GM12878 (cell line): ENCODE data around the gene ADPRHL1. TPM values are rescaled to one million over a fixed set of nuclear protein-coding genes. Genes with fewer than 3 reads are reported as not detected.

Source experiments
- ATAC-seq: fragments of 200-7000 bp; cut with Tn5 transposase; 3 replicates; pipeline ENCODE4 v1.9.1; 2020; ENCODE audit warnings: mild to moderate bottlenecking, moderate library complexity
- BruUV-seq: library from RNA; stranded (reverse); fragments of 400-500 nt; replicated peaks from 2 replicates; lab custom pipeline; 2021; lab: Mats Ljungman, UMichigan
- CTCF ChIA-PET: fragments of 300-600 bp; sonication (Branson Sonifier 250); formaldehyde crosslinking; extraction: SDS; loops from one replicate; lab custom pipeline; 2021; ENCODE audit warnings: inconsistent platforms; lab: Yijun Ruan, JAX
- POLR2A ChIA-PET: fragments of 350-600 bp; formaldehyde crosslinking; extraction: SDS; loops from one replicate; lab custom pipeline; 2021; ENCODE audit warnings: inconsistent platforms; lab: Charles Lee
- RAD21 ChIA-PET: fragments of 300-600 bp; sonication (Branson Sonifier 250); formaldehyde crosslinking; loops from one replicate; lab custom pipeline; 2023; ENCODE audit warnings: antibody characterized with exemption; ENCODE audit not compliant: unreplicated experiment; lab: Charles Lee
- SMC1A ChIA-PET: fragments of 300-600 bp; sonication (Branson Sonifier 250); formaldehyde crosslinking; loops from one replicate; lab custom pipeline; 2023; ENCODE audit not compliant: unreplicated experiment, uncharacterized antibody; lab: Charles Lee
- DNase-seq: peaks from one replicate; pipeline ENCODE4 v3.0.0-alpha.2; 2011; ENCODE audit warnings: low read depth, low spot score
- FAIRE-seq: peaks from 3 replicates; lab custom pipeline; 2011; peaks lifted over from hg19 to GRCh38; lab: Jason Lieb, UNC
- H2AFZ ChIP-seq: 2 replicates; pipeline ENCODE4 v1.6.0; 2011; ENCODE audit warnings: low read depth, low read length, control low read depth; ENCODE audit not compliant: control insufficient read depth
- H3K27ac ChIP-seq: 2 replicates; pipeline ENCODE4 v1.5.1; 2011; ENCODE audit warnings: control low read depth; ENCODE audit not compliant: control insufficient read depth, insufficient read depth
- H3K27me3 ChIP-seq, 2 experiments: replicated peaks in 1 of 2; 2 replicates each; pipeline versions ENCODE4 v1.6.0 to v1.6.1; 2011; ENCODE audit warnings: low read length in 1 of 2; ENCODE audit not compliant: control insufficient read depth in 2 of 2, insufficient read depth in 2 of 2
- H3K36me3 ChIP-seq, 2 experiments: 2 replicates each; pipeline ENCODE4 v1.5.1; 2011; ENCODE audit warnings: low read length in 1 of 2; ENCODE audit not compliant: control insufficient read depth in 2 of 2, insufficient read depth in 2 of 2
- H3K4me1 ChIP-seq: 2 replicates; pipeline ENCODE4 v1.6.1; 2011; ENCODE audit warnings: mild to moderate bottlenecking, low read length, moderate library complexity, mixed read lengths; ENCODE audit not compliant: control insufficient read depth, insufficient read depth
- H3K4me2 ChIP-seq: 2 replicates; pipeline ENCODE4 v1.6.0; 2011; ENCODE audit warnings: control low read depth; ENCODE audit not compliant: control insufficient read depth, insufficient read depth
- H3K4me3 ChIP-seq: fragments of 200-600 bp; sonication (generic); 2 replicates; pipeline ENCODE4 v1.5.1; 2016
- H3K79me2 ChIP-seq: 2 replicates; pipeline ENCODE4 v1.6.0; 2011; ENCODE audit warnings: low read length; ENCODE audit not compliant: control insufficient read depth, insufficient read depth
- H3K9ac ChIP-seq: 2 replicates; pipeline ENCODE4 v1.8.0; 2011; ENCODE audit warnings: low read length, control low read depth, mixed read lengths; ENCODE audit not compliant: control insufficient read depth, insufficient read depth
- H3K9me3 ChIP-seq: replicated peaks from 3 replicates; pipeline ENCODE4 v1.5.1; 2011; ENCODE audit warnings: mild to moderate bottlenecking, low read length; ENCODE audit not compliant: control insufficient read depth, insufficient read depth
- H4K20me1 ChIP-seq: 2 replicates; pipeline ENCODE4 v1.6.0; 2011; ENCODE audit not compliant: control insufficient read depth, insufficient read depth
- BRCA1 ChIP-seq: IDR thresholded peaks from 2 replicates; pipeline ENCODE4 v1.6.1; 2011; ENCODE audit warnings: low read depth, low read length, improper control_type of control experiment
- CEBPB ChIP-seq, 2 experiments: fragments of 150-350 bp in 1 of 2; IDR thresholded peaks; 2 replicates each; pipeline ENCODE4 v1.6.1; 2012 to 2014; ENCODE audit warnings: low read depth in 2 of 2, low read length in 2 of 2, borderline replicate concordance in 1 of 2, inconsistent platforms in 1 of 2
- EED ChIP-seq: sonication (generic); IDR thresholded peaks from 2 replicates; pipeline ENCODE4 v1.6.1; 2016; ENCODE audit warnings: antibody characterized with exemption, low read depth
- ELK1 ChIP-seq: IDR thresholded peaks from 2 replicates; pipeline ENCODE4 v1.6.1; 2012; ENCODE audit warnings: low read depth, low read length, improper control_type of control experiment
- EP300 ChIP-seq, 2 experiments: fragments of 150-350 bp in 1 of 2; IDR thresholded peaks; 2 replicates each; pipeline ENCODE4 v1.6.1; 2011 to 2012; ENCODE audit warnings: low read depth in 2 of 2, low read length in 2 of 2, borderline replicate concordance in 1 of 2, improper control_type of control experiment in 1 of 2, inconsistent platforms in 1 of 2; ENCODE audit not compliant: control insufficient read depth in 1 of 2
- EZH2 ChIP-seq: IDR thresholded peaks from 2 replicates; pipeline ENCODE4 v1.6.1; 2012; ENCODE audit warnings: low read depth, mild to moderate bottlenecking, control low read depth, inconsistent platforms, low read length, borderline replicate concordance; ENCODE audit not compliant: control insufficient read depth
- FOXM1 ChIP-seq: IDR thresholded peaks from 2 replicates; pipeline ENCODE4 v1.6.1; 2012; ENCODE audit warnings: low read depth, mild to moderate bottlenecking, inconsistent platforms, low read length, moderate library complexity
- MYB ChIP-seq: fragments of 150-350 bp; IDR thresholded peaks from 2 replicates; pipeline ENCODE4 v1.6.1; 2014; ENCODE audit warnings: mild to moderate bottlenecking, low read depth, low read length, borderline replicate concordance
- NBN ChIP-seq: fragments of 450-650 bp; IDR thresholded peaks from 2 replicates; pipeline ENCODE4 v1.6.1; 2016
- NFYA ChIP-seq: IDR thresholded peaks from 2 replicates; pipeline ENCODE4 v1.6.1; 2011; ENCODE audit warnings: low read depth, mild to moderate bottlenecking, low read length, improper control_type of control experiment, borderline replicate concordance
- RELA ChIP-seq: fragments of 450-650 bp; IDR thresholded peaks from 2 replicates; pipeline ENCODE4 v1.8.0; 2014; ENCODE audit warnings: borderline replicate concordance; ENCODE audit not compliant: partially characterized antibody
- SMAD5 ChIP-seq: IDR thresholded peaks from 2 replicates; pipeline ENCODE4 v1.6.1; 2016; ENCODE audit warnings: antibody characterized with exemption, low read depth
- ZNF207 ChIP-seq: fragments of 450-650 bp; IDR thresholded peaks from 2 replicates; pipeline ENCODE4 v1.6.1; 2014; ENCODE audit warnings: antibody characterized with exemption, mild to moderate bottlenecking, borderline replicate concordance
- WGBS: methylation state at CpG from one replicate; pipeline ENCODE4 v1.1.6; 2016; ENCODE audit warnings: low lambda C conversion rate; ENCODE audit not compliant: insufficient replicate concordance, insufficient coverage; ENCODE audit errors: missing lambda C conversion rate; 5-methylcytosine and 5-hydroxymethylcytosine counted together
- in situ Hi-C: fragments of 300-500 bp; cut with MboI; formaldehyde crosslinking; loops from 9 replicates; pipeline ENCODE4 v1.14.3; 2018; ENCODE audit warnings: mixed read lengths
- intact Hi-C: fragments of 100-400 bp; cut with micrococcal nuclease; formaldehyde crosslinking; loops from one replicate; pipeline ENCODE4 v1.14.2; 2022; ENCODE audit not compliant: unreplicated experiment
- polyA plus RNA-seq, 11 experiments: library from polyadenylated mRNA; depleted of rRNA in 4 of 11; unstranded in 6 of 11; stranded (reverse) in 5 of 11; fragments of >200 nt; fragmentation: Nextera tagmentation in 4 of 11; fragmentation: Illumina TruSeq in 1 of 11; extraction: Ambion mirVana in 4 of 11; extraction: Trizol in 1 of 11; gene quantifications; 1 replicate in 1 of 11; 2 replicates in 10 of 11; pipeline versions ENCODE4 v1.2.1 to v1.2.3, GENCODE V29; 2011 to 2016; ENCODE audit warnings: inconsistent platforms in 2 of 11, missing spikeins in 2 of 11, low read depth in 1 of 11
- total RNA-seq, 4 experiments: library from RNA; depleted of rRNA in 3 of 4; stranded (reverse); fragments of >200 nt in 3 of 4; fragmentation: Illumina TruSeq in 1 of 4; extraction: Trizol in 1 of 4; gene quantifications; 2 replicates each; pipeline versions ENCODE4 v1.2.1 to v1.2.3, GENCODE V29; 2013 to 2021
- TF ChIP-seq, protein P1 (sequence below): IDR thresholded peaks from 2 replicates; pipeline ENCODE4 v1.6.1; 2011; ENCODE audit warnings: borderline replicate concordance, low read depth, mild to moderate bottlenecking, moderate library complexity, mixed read lengths, low read length; ENCODE audit not compliant: insufficient read depth; ENCODE audit errors: extremely low read length
- TF ChIP-seq, protein P2 (sequence below): IDR thresholded peaks from 2 replicates; pipeline ENCODE4 v1.6.1; 2012; ENCODE audit warnings: mild to moderate bottlenecking, low read depth, low read length
- TF ChIP-seq, protein P3 (sequence below): fragments of 450-650 bp; IDR thresholded peaks from 2 replicates; pipeline ENCODE4 v1.6.1; 2017; ENCODE audit warnings: low read depth, mild to moderate bottlenecking, moderate library complexity

The ADPRHL1 gene
- total and polyA plus RNA-seq, 10 of the 15 experiments (the other 5 are each of a cell fraction or from before 2014, with no cell fraction given), result 0.05 to 1.9 (median 1.0) TPM

- BruUV-seq, result no TSS peak
- no peak overlapping the region for H3K4me2 ChIP-seq
- TF ChIP-seq EZH2 (no peak), ELK1 (no peak), CEBPB (IDR thresholded peaks at IDR 0.05; ENCODE audit: borderline replicate concordance in 1 of 2, low read depth in 2 of 2, low read length in 2 of 2) (no peak), FOXM1 (no peak), SMAD5 (no peak), RELA (no peak), MYB (no peak), ZNF207 (no peak), NBN (no peak), EP300 (IDR thresholded peaks at IDR 0.05; ENCODE audit: borderline replicate concordance in 1 of 2, control insufficient read depth in 1 of 2, low read depth in 2 of 2, low read length in 2 of 2) (no peak), BRCA1 (no peak), NFYA (no peak), EED (no peak)
- TF ChIP-seq, protein P1, sequence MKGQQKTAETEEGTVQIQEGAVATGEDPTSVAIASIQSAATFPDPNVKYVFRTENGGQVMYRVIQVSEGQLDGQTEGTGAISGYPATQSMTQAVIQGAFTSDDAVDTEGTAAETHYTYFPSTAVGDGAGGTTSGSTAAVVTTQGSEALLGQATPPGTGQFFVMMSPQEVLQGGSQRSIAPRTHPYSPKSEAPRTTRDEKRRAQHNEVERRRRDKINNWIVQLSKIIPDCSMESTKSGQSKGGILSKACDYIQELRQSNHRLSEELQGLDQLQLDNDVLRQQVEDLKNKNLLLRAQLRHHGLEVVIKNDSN, result no peak
- TF ChIP-seq, protein P2, sequence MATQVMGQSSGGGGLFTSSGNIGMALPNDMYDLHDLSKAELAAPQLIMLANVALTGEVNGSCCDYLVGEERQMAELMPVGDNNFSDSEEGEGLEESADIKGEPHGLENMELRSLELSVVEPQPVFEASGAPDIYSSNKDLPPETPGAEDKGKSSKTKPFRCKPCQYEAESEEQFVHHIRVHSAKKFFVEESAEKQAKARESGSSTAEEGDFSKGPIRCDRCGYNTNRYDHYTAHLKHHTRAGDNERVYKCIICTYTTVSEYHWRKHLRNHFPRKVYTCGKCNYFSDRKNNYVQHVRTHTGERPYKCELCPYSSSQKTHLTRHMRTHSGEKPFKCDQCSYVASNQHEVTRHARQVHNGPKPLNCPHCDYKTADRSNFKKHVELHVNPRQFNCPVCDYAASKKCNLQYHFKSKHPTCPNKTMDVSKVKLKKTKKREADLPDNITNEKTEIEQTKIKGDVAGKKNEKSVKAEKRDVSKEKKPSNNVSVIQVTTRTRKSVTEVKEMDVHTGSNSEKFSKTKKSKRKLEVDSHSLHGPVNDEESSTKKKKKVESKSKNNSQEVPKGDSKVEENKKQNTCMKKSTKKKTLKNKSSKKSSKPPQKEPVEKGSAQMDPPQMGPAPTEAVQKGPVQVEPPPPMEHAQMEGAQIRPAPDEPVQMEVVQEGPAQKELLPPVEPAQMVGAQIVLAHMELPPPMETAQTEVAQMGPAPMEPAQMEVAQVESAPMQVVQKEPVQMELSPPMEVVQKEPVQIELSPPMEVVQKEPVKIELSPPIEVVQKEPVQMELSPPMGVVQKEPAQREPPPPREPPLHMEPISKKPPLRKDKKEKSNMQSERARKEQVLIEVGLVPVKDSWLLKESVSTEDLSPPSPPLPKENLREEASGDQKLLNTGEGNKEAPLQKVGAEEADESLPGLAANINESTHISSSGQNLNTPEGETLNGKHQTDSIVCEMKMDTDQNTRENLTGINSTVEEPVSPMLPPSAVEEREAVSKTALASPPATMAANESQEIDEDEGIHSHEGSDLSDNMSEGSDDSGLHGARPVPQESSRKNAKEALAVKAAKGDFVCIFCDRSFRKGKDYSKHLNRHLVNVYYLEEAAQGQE, result no peak
- TF ChIP-seq, protein P3, sequence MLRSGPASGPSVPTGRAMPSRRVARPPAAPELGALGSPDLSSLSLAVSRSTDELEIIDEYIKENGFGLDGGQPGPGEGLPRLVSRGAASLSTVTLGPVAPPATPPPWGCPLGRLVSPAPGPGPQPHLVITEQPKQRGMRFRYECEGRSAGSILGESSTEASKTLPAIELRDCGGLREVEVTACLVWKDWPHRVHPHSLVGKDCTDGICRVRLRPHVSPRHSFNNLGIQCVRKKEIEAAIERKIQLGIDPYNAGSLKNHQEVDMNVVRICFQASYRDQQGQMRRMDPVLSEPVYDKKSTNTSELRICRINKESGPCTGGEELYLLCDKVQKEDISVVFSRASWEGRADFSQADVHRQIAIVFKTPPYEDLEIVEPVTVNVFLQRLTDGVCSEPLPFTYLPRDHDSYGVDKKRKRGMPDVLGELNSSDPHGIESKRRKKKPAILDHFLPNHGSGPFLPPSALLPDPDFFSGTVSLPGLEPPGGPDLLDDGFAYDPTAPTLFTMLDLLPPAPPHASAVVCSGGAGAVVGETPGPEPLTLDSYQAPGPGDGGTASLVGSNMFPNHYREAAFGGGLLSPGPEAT, result no peak
Measured at GRCh38 chr13:113468029-113468428, 14.7 kb upstream of the ADPRHL1 start.

More at GRCh38 chr13:113468029-113468428, 14.7 kb upstream of the ADPRHL1 start:
- no peak for ATAC-seq
- intact Hi-C loops (no loop called here), in situ Hi-C loops (no loop called here)
- Histone ChIP-seq H3K4me3 (no peak overlapping the region), H3K27ac (no peak overlapping the region), H3K36me3 (no peaks in the 10 kb centered on the region; a peak in 3 of 4 replicates), H3K4me1 (no peaks in the 10 kb centered on the region), H4K20me1 (no peaks in the 10 kb centered on the region), H3K79me2 (no peaks in the 10 kb centered on the region), H3K9me3 (no peaks in the 10 kb centered on the region), H3K27me3 (no peaks in the 10 kb centered on the region), H3K9ac (no peak overlapping the region), H2AFZ (no peak overlapping the region)
- ChIA-PET CTCF (no interaction called here), RAD21 (no interaction called here), SMC1A (no interaction called here), POLR2A (interaction anchor here (0.6 to 0.8 kb wide), 2 partner anchors 17 to 21 kb away, joined by 4 to 7 read pairs; no protein-coding TSS in a partner anchor)
- no peak for FAIRE-seq
- no peak for DNase-seq
- 92% methylated on average over 7 of the region's 7 CpGs for WGBS
